Lower lobe of right lung (tissue), 2 donors: Measurements from ENCODE around the gene NANOS2. TPM values are rescaled to one million over a fixed set of nuclear protein-coding genes. Genes with fewer than 3 reads are reported as not detected.
"Not testable (repeated sequence)": the region's sequence is repeated elsewhere in the genome, so short reads cannot be mapped to it uniquely, and the experiment has no call there.

Source experiments
- ATAC-seq, 2 donors: fragments of 200-7000 bp; cut with Tn5 transposase; one replicate each; pipeline ENCODE4 v1.9.1; 2020 to 2022; ENCODE audit warnings: mild to moderate bottlenecking in 2 of 2, moderate library complexity in 2 of 2
- DNase-seq: peaks from one replicate; pipeline ENCODE4 v3.0.0-alpha.2; 2020
- H3K27ac ChIP-seq: fragments of 200-600 bp; one replicate; pipeline ENCODE4 v1.8.0; 2022
- H3K27me3 ChIP-seq: fragments of 200-600 bp; one replicate; pipeline ENCODE4 v1.8.0; 2022; ENCODE audit warnings: low read depth
- H3K36me3 ChIP-seq: fragments of 200-600 bp; one replicate; pipeline ENCODE4 v1.8.0; 2022; ENCODE audit warnings: mild to moderate bottlenecking
- H3K4me1 ChIP-seq: fragments of 200-600 bp; one replicate; pipeline ENCODE4 v1.8.0; 2022
- H3K4me3 ChIP-seq: fragments of 200-600 bp; one replicate; pipeline ENCODE4 v1.8.0; 2022; ENCODE audit warnings: mild to moderate bottlenecking
- H3K9me3 ChIP-seq: fragments of 200-600 bp; one replicate; pipeline ENCODE4 v1.8.0; 2022
- intact Hi-C: fragments of 100-400 bp; cut with DNase I; formaldehyde crosslinking; loops from one replicate; pipeline ENCODE4 v1.11.0; 2022
- total RNA-seq: library from RNA; stranded (reverse); fragmentation: NEBNext Ultra II Directional; extraction: Animal tissue kit (Norgen Biotek cat#: 25700); gene quantifications from one replicate; pipeline ENCODE4 v1.2.1, GENCODE V29; 2021
- TF ChIP-seq, protein P1 (sequence below): fragments of 200-600 bp; IDR thresholded peaks from one replicate; pipeline ENCODE4 v1.8.0; 2022; ENCODE audit warnings: antibody characterized with exemption, mild to moderate bottlenecking
- donor health status: DM: no; HTN: yes; CAD: no; lungs with severe emphysema.

Gene NANOS2
- total RNA-seq, 1 donor from 2014 or later: not detected

GRCh38 chr19:45899919-45900589 is 14.5 kb downstream of the NANOS2 start:
- Histone ChIP-seq H3K4me1 (peaks cover 19% of the 10 kb centered on the region), H3K4me3 (no peak overlapping the region), H3K27me3 (no peaks in the 10 kb centered on the region), H3K36me3 (peaks cover 51% of the 10 kb centered on the region), H3K9me3 (no peaks in the 10 kb centered on the region), H3K27ac (no peak overlapping the region)
- intact Hi-C loops: no loop called here
- no peak for ATAC-seq
- DNase-seq: no peak
- TF ChIP-seq, protein P1, sequence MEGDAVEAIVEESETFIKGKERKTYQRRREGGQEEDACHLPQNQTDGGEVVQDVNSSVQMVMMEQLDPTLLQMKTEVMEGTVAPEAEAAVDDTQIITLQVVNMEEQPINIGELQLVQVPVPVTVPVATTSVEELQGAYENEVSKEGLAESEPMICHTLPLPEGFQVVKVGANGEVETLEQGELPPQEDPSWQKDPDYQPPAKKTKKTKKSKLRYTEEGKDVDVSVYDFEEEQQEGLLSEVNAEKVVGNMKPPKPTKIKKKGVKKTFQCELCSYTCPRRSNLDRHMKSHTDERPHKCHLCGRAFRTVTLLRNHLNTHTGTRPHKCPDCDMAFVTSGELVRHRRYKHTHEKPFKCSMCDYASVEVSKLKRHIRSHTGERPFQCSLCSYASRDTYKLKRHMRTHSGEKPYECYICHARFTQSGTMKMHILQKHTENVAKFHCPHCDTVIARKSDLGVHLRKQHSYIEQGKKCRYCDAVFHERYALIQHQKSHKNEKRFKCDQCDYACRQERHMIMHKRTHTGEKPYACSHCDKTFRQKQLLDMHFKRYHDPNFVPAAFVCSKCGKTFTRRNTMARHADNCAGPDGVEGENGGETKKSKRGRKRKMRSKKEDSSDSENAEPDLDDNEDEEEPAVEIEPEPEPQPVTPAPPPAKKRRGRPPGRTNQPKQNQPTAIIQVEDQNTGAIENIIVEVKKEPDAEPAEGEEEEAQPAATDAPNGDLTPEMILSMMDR: no peak

DNA sequence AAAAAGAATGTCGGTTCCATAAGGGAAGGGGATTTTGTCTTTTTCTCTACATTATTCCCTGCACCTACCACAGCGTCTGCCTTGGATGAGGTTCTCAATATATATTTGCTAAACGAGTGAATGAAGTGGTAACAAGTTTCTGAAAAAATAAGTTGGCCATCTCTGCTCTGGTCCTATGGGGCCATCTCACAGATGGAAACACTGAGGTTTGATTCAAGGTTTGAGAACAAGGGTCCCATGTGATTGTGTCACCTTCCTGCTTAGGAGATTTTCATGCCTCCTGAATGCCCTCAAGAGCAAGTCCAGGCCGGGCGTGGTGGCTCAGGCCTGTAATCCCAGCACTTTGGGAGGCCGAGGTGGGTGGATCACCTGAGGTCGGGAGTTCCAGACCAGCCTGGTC is 15.3 kb downstream of the NANOS2 start:
- Histone ChIP-seq H3K4me3 (no peak overlapping the region), H3K9me3 (no peaks in the 10 kb centered on the region), H3K36me3 (peaks cover 59% of the 10 kb centered on the region), H3K27ac (no peak overlapping the region), H3K4me1 (peaks cover 19% of the 10 kb centered on the region), H3K27me3 (no peaks in the 10 kb centered on the region)
- intact Hi-C loops: no loop called here
- DNase-seq (no peak), ATAC-seq (no peak)
- TF ChIP-seq, protein P1: no peak

GRCh38 chr19:45897261-45897812 is 17.2 kb downstream of the NANOS2 start:
- Histone ChIP-seq H3K27me3 (no peaks in the 10 kb centered on the region), H3K4me1 (peaks cover 12% of the 10 kb centered on the region), H3K4me3 (no peak overlapping the region), H3K9me3 (no peaks in the 10 kb centered on the region), H3K36me3 (peaks cover 62% of the 10 kb centered on the region), H3K27ac (no peak overlapping the region)
- no peak for ATAC-seq
- TF ChIP-seq, protein P1: no peak
- DNase-seq: no peak
- intact Hi-C loops: no loop called here

DNA sequence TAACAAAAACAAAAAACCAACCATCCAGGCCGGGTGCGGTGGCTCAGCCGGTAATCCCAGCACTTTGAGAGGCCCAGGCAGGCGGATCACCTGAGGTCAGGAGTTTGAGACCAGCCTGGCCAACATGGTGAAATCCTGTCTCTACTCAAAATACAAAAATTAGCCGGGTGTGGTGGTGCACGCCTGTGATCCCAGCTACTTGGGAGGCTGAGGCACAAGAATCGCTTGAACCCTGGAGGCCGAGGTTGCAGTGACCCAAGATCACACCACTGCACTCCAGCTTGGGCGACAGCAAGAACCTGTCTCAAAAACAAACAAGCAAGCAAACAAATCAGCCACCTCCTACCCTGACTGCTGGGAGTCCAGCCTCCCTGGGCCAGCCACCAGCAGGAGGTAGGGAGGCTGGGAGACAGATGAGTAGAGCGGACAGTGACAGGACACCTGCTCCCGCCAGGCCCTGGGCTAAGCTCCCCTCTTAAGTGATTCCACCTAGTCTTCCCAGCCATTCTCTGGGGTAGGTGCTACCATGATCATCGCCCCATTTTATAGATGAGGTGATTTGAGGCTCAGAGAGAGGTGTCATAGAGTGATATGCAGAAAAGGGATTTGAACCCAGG is 18.5 kb downstream of the NANOS2 start:
- H3K27ac ChIP-seq, H3K27me3 ChIP-seq, H3K4me1 ChIP-seq, DNase-seq, intact Hi-C loops, H3K4me3 ChIP-seq, ATAC-seq, H3K9me3 ChIP-seq: not testable (repeated sequence)
- peaks cover 62% of the 10 kb centered on the region for H3K36me3 ChIP-seq

- ATAC-seq: no peak
- H3K4me3 ChIP-seq: no peak overlapping the region
- no peak for DNase-seq
- no peaks in the 10 kb centered on the region for H3K27me3 ChIP-seq
- no peak overlapping the region for H3K27ac ChIP-seq
- peaks cover 2% of the 10 kb centered on the region for H3K4me1 ChIP-seq
- TF ChIP-seq, protein P1: no peak
- intact Hi-C loops: no loop called here
- H3K36me3 ChIP-seq: peaks cover 59% of the 10 kb centered on the region
- no peaks in the 10 kb centered on the region for H3K9me3 ChIP-seq
These were observed 19.0 kb downstream of the NANOS2 start for GRCh38 chr19:45895519-45895972.

- ATAC-seq (no peak), DNase-seq (no peak)
- Histone ChIP-seq H3K9me3 (no peaks in the 10 kb centered on the region), H3K27me3 (no peaks in the 10 kb centered on the region), H3K27ac (no peak overlapping the region), H3K4me1 (peaks cover 9% of the 10 kb centered on the region), H3K4me3 (no peak overlapping the region), H3K36me3 (peaks cover 19% of the 10 kb centered on the region)
- intact Hi-C loops: no loop called here
- TF ChIP-seq, protein P1: no peak
These were observed 23.7 kb downstream of the NANOS2 start for GRCh38 chr19:45890877-45891276.
